ENCODE measurements around the gene CATSPERZ.
"Not testable (repeated sequence)": the region's sequence is repeated elsewhere in the genome, so short reads cannot be mapped to it uniquely, and the experiment has no call there.

CATSPERZ gene

GRCh38 chr11:64305075-64305690 lies 5.0 kb downstream of the CATSPERZ start, which contains the start of gene ESRRA:
TSS of gene ESRRA (plus strand) at chr11:64305524. CDS start at chr11:64307180, 1,656 bp downstream.
- DNase-seq: peak; percentile 97

DNA sequence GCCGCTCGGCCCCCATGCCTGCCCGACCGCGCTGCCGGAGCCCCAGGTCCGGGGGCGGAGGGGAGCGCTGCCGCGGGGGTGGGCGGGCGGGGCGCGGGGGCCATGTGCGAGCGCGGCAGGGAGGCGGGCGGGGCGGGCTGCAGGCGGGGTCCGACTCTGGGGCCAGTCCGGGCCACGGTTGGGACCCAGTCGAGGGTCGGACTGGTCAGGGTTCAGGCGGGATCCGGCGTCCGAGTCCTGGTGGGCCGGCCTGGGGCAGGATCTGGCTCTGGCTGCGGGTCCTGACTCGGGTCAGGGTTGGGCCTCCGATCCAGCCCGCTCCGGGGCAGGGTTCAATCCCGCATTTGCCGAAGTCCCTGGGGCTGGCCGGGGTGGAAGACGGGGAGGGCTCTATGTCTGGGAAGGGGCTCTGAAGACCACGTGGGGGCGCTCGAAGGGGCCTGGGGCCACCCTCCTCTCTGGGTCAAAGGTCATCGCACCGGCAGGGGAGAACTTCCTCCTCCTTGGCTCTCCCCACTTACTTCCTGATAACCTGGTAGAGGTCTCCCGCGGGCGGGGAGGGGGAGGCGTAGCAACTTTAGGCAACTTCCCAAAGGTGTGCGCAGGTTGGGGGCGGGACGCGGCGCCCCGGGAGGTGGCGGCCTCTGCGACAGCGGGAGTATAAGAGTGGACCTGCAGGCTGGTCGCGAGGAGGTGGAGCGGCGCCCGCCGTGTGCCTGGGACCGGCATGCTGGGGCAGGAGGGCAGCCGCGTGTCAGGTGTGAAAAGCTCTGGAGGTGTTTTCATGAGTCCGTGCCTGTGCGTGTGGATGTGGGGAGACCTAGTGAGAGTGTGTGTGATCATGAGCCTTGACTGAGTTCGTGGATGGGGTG lies 5.8 kb downstream of the CATSPERZ start:
- peak; percentile 35 for DNase-seq

DNA sequence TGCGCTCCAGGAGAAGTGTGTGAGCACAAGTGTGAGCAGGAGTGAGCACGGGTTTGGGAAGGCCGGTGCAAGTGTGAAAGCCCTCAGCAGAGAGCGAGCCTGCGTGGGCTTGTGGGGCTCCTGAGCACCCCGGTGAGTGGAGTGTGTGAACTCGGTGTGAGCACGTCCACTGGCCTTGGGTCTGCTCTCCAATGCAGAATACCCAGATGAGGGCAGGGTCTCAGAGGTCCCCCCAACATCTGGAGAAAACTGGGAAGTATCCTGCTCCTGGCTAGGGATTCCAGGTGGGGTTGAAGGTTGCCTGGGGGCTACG lies 6.4 kb downstream of the CATSPERZ start:
- DNase-seq: no peak

DNA sequence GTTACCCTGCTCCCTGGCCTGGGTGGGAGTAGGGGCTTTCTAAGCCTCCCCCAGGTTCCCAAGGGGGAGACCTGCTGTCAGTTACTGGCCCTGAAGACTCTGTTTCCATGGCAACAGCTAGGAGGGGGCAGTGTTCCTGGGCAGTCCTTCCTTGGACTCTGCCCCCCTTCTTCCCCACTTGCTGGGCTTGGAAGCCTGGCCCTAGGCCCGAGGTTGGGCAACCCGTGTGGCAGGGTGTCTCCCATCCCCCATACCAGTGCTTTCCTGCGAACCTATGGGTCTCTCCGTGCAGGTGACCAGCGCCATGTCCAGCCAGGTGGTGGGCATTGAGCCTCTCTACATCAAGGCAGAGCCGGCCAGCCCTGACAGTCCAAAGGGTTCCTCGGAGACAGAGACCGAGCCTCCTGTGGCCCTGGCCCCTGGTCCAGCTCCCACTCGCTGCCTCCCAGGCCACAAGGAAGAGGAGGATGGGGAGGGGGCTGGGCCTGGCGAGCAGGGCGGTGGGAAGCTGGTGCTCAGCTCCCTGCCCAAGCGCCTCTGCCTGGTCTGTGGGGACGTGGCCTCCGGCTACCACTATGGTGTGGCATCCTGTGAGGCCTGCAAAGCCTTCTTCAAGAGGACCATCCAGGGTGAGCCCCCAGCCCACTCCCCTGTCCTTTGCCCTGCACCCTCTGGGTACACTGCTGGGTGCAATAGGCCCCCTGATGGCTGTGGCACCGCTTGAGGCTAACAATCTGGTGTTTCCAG lies 6.9 kb downstream of the CATSPERZ start:
- no peak for DNase-seq

- DNase-seq: not testable (repeated sequence)
These were observed 7.6 kb downstream of the CATSPERZ start for GRCh38 chr11:64307795-64308194.

DNA sequence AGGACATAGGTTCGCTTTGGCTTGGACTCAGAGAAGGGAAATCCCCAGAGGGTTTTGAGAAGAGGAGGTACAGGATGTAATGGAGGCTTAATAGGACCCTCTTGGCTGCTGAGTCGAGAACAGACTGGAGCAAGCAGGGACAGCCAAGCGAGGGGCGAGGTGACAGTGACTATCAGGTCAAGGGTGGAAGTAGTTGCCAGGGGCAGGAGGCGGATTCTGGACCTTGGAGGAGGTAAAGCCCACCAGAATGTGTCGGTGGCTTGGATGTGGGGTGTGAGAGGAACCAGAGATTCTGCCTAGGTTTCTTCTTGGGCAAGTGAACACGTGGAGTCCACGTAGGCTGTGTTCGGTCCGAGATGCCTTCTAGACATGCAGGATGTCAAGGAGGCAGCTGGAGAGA lies 12.8 kb downstream of the CATSPERZ start:
- DNase-seq: no peak

DNA sequence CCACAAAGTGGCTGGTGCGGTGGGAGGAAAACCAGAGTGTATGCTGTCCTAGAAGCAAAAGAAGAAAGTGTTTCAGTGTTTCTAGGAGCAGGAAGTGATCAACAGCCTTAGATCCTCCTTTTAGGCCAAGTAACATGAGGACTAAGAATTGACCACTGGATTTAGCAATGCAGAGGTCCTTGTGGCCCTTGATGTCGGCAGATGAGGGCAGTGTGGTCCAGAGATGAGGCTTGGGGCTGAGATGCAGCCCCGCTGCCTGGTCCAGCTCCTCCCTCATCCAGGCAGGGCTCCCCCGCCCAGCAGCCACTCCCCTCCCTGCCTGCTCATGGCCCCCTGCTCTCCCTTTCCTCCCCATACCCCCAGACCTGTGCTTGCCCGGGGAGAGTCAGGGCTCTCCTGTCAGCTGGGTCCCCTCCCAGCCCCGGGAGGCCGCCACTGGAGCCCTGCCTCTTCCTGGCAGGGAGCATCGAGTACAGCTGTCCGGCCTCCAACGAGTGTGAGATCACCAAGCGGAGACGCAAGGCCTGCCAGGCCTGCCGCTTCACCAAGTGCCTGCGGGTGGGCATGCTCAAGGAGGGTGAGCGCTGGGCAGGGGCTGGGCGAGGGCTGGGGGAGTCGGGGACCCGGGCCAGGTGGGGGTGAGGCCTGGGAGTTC lies 13.5 kb downstream of the CATSPERZ start:
- no peak for DNase-seq

DNA sequence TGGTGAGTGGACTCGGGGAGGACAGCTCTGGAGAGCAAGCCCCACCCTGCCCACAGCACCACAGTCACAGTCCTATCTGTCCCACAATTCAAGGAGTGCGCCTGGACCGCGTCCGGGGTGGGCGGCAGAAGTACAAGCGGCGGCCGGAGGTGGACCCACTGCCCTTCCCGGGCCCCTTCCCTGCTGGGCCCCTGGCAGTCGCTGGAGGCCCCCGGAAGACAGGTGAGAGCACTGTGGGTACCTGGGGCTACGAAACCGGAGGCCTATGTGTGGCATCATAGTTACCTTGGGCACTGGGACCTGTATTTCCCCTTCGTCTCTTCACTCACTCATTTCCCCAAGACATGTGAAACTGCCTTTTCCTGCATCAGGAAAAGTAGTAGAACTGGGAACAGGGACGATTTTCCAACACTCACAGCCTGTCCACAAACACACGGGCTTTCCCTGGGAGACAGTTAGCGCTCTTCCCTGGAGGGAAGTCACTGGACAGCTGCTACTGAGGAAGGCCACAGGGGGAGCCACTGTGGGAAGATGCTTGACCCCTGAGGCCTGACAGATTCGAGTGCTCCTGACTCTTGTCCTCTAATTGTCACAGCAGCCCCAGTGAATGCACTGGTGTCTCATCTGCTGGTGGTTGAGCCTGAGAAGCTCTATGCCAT lies 14.1 kb downstream of the CATSPERZ start:
- DNase-seq: no peak

DNA sequence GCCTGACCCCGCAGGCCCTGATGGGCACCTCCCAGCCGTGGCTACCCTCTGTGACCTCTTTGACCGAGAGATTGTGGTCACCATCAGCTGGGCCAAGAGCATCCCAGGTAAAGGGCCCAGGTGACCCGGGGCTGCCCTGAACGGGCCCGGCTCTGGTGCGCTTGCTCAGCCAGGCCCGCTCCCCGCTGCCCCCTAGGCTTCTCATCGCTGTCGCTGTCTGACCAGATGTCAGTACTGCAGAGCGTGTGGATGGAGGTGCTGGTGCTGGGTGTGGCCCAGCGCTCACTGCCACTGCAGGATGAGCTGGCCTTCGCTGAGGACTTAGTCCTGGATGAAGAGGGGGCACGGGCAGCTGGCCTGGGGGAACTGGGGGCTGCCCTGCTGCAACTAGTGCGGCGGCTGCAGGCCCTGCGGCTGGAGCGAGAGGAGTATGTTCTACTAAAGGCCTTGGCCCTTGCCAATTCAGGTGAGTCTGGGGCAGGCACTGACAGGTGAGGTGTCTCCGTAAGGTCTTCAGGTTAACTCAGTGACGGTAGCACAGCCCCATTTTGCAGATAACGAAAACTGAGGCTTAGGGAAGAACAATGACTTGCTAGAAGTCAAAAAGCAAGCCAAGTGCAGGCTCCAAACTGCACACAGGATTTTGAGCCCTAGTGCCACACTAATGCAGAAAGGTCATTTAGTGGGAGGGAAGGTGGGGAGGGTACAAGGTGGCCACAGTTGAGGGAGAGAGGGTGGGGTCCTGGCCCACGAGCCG lies 14.8 kb downstream of the CATSPERZ start:
- DNase-seq: no peak

DNA sequence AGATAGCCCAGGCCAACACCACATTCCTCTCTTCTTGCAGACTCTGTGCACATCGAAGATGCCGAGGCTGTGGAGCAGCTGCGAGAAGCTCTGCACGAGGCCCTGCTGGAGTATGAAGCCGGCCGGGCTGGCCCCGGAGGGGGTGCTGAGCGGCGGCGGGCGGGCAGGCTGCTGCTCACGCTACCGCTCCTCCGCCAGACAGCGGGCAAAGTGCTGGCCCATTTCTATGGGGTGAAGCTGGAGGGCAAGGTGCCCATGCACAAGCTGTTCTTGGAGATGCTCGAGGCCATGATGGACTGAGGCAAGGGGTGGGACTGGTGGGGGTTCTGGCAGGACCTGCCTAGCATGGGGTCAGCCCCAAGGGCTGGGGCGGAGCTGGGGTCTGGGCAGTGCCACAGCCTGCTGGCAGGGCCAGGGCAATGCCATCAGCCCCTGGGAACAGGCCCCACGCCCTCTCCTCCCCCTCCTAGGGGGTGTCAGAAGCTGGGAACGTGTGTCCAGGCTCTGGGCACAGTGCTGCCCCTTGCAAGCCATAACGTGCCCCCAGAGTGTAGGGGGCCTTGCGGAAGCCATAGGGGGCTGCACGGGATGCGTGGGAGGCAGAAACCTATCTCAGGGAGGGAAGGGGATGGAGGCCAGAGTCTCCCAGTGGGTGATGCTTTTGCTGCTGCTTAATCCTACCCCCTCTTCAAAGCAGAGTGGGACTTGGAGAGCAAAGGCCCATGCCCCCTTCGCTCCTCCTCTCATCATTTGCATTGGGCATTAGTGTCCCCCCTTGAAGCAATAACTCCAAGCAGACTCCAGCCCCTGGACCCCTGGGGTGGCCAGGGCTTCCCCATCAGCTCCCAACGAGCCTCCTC lies 15.7 kb downstream of the CATSPERZ start:
- not testable (repeated sequence) for DNase-seq

- peak; percentile 33 for DNase-seq
These were observed 16.6 kb downstream of the CATSPERZ start for GRCh38 chr11:64316672-64317324.

- DNase-seq: peak; percentile 97
These were observed 17.3 kb downstream of the CATSPERZ start, which contains the start of gene TRMT112 for GRCh38 chr11:64317325-64317960. TSS of gene TRMT112 (minus strand) at chr11:64317559. CDS start at chr11:64317526, 33 bp downstream.

- DNase-seq: peak; percentile 91
These were observed 18.0 kb downstream of the CATSPERZ start, which contains the start of gene PRDX5 for GRCh38 chr11:64317961-64318765. TSS of gene PRDX5 (plus strand) at chr11:64318121. CDS start at chr11:64318216, 95 bp downstream.

GRCh38 chr11:64318766-64319761 lies 18.9 kb downstream of the CATSPERZ start:
- DNase-seq: no peak

GRCh38 chr11:64320556-64320955 lies 20.4 kb downstream of the CATSPERZ start:
- no peak for DNase-seq

- DNase-seq: no peak
These were observed 20.9 kb downstream of the CATSPERZ start for GRCh38 chr11:64321026-64321425.

GRCh38 chr11:64321533-64321932 lies 21.4 kb downstream of the CATSPERZ start:
- no peak for DNase-seq

All from NCI-H510A (cell line).